Stomach smooth muscle (tissue), 2 donors: ENCODE data around the gene CBX4.
"Not testable (repeated sequence)": the region's sequence is repeated elsewhere in the genome, so short reads cannot be mapped to it uniquely, and the experiment has no call there.

Experiments used
- H3K27ac ChIP-seq: one replicate; pipeline ENCODE4 v1.7.0; 2013; ENCODE audit warnings: mild to moderate bottlenecking, low read length, inconsistent platforms
- H3K27me3 ChIP-seq, 2 donors: one replicate each; pipeline ENCODE4 v1.7.0; 2013; ENCODE audit warnings: low read length in 2 of 2; ENCODE audit not compliant: insufficient read depth in 2 of 2, control insufficient read depth in 1 of 2
- H3K36me3 ChIP-seq, 2 donors: one replicate each; pipeline ENCODE4 v1.7.0; 2013; ENCODE audit warnings: low read length in 2 of 2; ENCODE audit not compliant: control insufficient read depth in 2 of 2, insufficient read depth in 2 of 2
- H3K4me1 ChIP-seq: one replicate; pipeline ENCODE4 v1.7.0; 2013; ENCODE audit warnings: low read length; ENCODE audit not compliant: control insufficient read depth, insufficient read depth
- H3K4me3 ChIP-seq, 2 donors: one replicate each; pipeline ENCODE4 v1.7.0; 2013; ENCODE audit warnings: low read length in 2 of 2
- H3K9ac ChIP-seq, 2 donors: one replicate each; pipeline ENCODE4 v1.7.0; 2013; ENCODE audit warnings: low read length in 2 of 2, mild to moderate bottlenecking in 1 of 2
- H3K9me3 ChIP-seq, 2 donors: one replicate each; pipeline ENCODE4 v1.7.0; 2013; ENCODE audit warnings: low read length in 2 of 2; ENCODE audit not compliant: control insufficient read depth in 2 of 2
- donor health status: healthy.
- donor health status: Pancreatic carcinoma.

The CBX4 gene

DNA sequence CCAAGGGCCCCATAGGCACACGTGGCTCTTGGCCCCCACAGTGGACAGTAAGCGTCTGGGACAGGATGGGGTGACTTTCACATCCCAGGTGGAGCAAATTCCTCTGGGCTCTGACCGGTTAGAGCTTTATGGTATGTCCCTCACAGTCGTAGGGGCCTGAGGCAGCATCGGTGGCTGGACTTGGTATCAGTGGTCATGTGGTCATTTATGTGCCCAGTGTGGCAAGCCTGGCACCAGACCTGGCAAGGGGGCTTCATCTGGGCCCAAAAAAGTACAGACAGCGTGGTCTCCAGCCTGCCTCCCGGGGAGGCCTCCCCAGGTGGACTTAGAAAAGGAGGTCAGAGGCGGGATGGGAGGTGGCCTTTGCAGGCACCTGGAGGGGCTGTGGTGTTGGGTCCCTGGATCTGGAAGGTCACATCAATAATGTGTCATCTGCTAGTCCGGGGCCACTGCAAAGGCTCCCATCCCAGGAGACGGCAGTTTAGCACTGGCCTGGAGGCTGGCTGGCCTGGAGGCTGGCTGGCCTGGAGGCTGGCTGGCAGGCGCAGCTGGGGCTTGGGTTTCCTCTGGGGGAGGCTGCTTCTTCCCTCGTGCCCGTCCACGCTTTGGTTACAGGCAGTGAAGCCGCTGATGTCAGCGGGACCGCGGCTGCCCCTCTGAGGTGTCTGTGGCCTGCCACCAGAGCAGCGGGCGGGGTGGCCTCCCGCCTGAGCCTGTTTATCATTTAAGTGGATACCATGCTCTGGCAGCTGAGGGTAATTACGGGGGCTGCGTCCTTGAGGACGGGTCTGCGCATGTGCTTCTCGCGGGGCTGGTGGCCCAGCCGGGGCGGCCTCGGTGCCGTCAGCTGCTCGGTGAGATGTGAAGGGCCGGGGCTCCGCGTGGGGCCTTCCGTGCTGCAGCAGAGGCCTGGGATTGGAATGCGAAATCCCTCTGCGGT is 20.7 kb upstream of the CBX4 start:
- Histone ChIP-seq H3K4me1 (no peaks in the 10 kb centered on the region), H3K4me3 (no peak overlapping the region), H3K9ac (no peak overlapping the region), H3K27ac (no peak overlapping the region), H3K27me3 (peaks cover 9 to 23% of the 10 kb centered on the region in 2 donors), H3K36me3 (no peaks in the 10 kb centered on the region), H3K9me3 (no peaks in the 10 kb centered on the region)

DNA sequence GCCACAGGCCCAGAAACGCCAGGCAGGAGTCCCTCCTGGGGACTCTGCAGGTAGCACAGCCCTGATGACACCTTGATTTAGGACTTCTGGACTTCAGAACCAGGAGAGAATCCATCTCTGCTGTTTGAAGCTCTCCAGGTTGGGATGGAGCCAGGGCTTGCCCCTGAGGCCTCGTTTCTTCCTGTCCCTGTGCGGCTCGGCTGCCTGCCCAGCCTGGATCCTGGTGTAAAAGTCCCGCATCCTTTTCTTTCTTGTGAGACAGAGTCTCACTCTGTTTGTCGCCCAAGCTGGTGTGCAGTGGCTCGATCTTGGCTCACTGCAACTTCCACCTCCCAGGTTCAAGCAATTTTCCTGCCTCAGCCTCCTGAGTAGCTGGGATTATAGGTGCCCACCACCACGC is 17.9 kb upstream of the CBX4 start:
- Histone ChIP-seq H3K4me1 (no peaks in the 10 kb centered on the region), H3K4me3 (no peak overlapping the region), H3K27ac (no peak overlapping the region), H3K36me3 (no peaks in the 10 kb centered on the region), H3K9ac (no peak overlapping the region), H3K9me3 (no peaks in the 10 kb centered on the region), H3K27me3 (peaks cover 5 to 21% of the 10 kb centered on the region in 2 donors)

DNA sequence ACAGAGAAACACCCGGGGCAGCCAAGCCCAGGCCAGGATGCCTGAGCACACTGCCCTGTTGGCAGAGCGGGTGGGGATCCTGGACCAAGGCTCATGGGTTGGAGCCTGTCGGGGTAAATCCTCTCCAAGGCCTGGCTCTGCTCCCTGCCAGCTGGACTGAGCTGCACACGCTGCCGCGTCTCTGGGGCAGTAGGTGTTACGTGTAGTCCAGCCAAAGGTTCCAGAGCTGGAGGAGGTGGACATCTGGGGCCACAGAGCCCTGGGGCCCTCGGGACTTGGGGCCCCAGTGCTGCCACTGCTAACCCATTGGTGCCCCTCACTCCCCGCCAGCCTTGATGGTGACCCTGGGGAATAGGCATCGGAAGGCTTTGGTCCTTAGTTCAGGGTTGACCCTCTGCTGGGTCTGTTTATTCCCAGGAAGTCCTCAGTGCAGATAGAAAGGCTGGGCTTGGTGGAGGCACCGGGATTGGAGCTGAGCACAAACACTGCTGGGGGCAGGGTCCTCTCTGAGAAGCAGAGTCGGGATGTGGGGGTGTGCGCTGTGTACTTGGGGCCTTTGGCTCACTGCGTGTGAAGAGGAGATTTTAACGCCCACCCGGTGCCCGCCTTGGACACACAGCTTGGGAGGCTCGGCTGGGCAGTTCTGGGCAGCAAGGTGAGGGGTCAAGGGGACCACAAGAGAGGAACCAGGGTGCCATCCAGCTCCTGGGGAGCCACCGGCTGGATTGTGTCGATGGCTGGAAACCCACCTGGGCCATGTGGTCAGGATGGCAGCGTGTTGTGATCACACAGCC is 16.3 kb upstream of the CBX4 start:
- Histone ChIP-seq H3K27me3 (peaks cover 8 to 15% of the 10 kb centered on the region in 2 donors), H3K4me1 (no peaks in the 10 kb centered on the region), H3K9ac (no peak overlapping the region), H3K36me3 (no peaks in the 10 kb centered on the region), H3K27ac (no peak overlapping the region), H3K9me3 (no peaks in the 10 kb centered on the region), H3K4me3 (no peak overlapping the region)

DNA sequence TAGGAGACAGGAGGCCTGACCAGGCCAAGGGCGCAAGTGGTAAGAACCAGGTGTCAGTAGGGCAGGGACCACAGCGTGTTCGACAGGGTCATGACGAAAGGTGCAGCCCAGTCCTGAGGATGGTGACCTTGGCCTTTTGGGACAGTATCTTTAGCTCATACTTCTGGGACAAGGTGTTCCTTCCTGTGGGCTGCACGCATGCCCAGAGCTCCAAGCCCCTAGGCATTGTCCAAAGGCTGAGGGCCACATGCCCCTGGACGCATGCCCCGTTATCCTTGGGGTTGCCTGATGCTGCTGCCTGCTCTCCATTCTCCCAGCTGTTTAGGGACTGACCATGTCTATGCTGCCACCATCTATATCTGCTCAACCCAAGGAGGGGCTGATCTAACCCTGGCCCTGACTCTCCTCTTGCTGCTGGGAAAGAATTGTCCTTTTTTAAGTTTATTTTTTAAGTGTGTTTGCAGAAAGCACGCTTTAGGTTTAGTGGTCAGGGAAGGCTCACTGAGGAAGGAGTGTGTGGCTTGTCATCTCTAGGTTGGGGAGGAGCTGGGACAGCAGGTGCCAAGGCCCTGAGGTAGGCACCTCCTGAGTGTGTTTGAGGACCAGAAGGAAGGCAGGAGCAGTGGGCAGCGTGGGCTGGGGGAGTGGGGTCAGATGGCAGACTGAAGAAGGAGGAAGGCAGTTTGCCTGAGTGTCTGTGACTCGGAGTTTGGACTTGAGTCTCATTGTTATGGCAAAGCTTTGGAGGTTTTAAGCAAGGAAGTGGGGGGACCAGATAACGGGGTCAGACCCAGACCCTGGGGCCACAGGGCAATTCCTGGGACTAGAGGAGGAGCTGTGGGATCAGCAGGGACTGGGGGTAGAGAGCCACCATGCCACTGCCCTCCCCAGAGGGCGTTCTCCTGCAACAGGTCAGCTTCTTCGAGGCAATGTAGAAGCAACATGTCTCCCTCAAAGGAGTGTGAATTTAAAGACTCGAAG is 15.1 kb upstream of the CBX4 start:
- no peak overlapping the region for H3K27ac ChIP-seq

DNA sequence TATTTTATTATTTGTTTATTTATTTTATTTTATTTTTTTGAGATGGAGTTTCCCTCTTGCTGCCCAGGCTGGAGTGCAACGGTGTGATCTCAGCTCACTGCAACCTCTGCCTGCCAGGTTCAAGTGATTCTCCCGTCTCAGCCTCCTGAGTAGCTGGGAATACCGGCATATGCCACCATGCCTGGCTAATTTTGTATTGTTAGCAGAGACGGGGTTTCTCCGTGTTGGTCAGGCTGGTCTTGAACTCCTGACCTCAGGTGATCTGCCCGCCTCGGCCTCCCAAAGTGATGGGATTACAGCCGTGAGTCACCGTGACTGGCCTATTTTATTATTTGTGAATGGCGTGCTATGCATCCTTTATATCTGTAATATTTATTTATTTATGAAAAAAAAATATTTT is 13.9 kb upstream of the CBX4 start:
- not testable (repeated sequence) for H3K4me3 ChIP-seq, H3K27ac ChIP-seq, H3K36me3 ChIP-seq, H3K9ac ChIP-seq, H3K27me3 ChIP-seq, H3K9me3 ChIP-seq, H3K4me1 ChIP-seq

More for the DNA sequence above, 15.1 kb upstream of the CBX4 start:
- peaks cover 8 to 9% of the 10 kb centered on the region in 2 donors for H3K27me3 ChIP-seq
- H3K9ac ChIP-seq: no peak overlapping the region
- no peaks in the 10 kb centered on the region for H3K36me3 ChIP-seq
- no peaks in the 10 kb centered on the region for H3K9me3 ChIP-seq
- H3K4me3 ChIP-seq: no peak overlapping the region
- no peaks in the 10 kb centered on the region for H3K4me1 ChIP-seq

DNA sequence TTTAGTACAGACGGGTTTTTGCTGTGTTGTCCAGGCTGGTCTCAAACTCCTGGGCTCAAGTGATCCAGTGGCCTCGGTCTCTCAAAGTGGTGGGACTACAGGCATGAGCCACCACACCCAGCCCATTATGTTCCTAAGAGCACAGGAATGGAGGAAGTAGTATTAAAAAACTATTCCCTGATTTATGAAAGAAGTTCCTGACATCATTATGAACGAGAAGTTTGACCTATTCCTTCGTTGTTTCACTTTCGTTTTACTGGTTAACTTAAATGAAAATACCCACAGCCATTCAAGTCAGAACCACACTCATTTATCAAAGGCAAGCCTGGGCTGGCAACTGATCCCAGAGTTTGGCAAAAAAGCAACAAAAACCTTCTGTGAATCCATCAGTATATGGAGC is 13.5 kb upstream of the CBX4 start:
- Histone ChIP-seq H3K9me3 (no peaks in the 10 kb centered on the region), H3K36me3 (no peaks in the 10 kb centered on the region), H3K27me3 (peaks cover 3 to 9% of the 10 kb centered on the region in 2 donors), H3K27ac (no peak overlapping the region), H3K4me1 (no peaks in the 10 kb centered on the region), H3K9ac (no peak overlapping the region), H3K4me3 (peak overlapping the region in 1 of 2 donors; percentile 29)

DNA sequence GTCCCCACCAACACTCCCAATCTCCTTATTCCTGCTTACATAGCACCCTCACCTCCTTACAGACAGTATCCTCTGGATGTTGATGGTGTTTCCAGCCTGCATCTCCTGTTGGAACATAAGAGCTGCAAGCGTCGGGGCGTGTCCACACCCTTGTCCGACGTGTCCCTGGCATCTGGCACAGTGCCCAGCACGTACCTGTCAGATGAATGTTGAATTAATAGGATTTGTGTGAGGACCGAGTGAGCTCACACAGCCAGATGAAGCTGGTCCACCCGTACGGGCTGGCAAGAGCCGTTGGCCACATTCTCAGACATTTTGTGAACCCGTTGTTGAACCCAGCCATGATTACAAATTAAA is 12.2 kb upstream of the CBX4 start:
- Histone ChIP-seq H3K27ac (no peak overlapping the region), H3K36me3 (no peaks in the 10 kb centered on the region), H3K9ac (no peak overlapping the region), H3K27me3 (peaks cover 3 to 9% of the 10 kb centered on the region in 2 donors), H3K9me3 (no peaks in the 10 kb centered on the region), H3K4me1 (no peaks in the 10 kb centered on the region), H3K4me3 (no peak overlapping the region)

DNA sequence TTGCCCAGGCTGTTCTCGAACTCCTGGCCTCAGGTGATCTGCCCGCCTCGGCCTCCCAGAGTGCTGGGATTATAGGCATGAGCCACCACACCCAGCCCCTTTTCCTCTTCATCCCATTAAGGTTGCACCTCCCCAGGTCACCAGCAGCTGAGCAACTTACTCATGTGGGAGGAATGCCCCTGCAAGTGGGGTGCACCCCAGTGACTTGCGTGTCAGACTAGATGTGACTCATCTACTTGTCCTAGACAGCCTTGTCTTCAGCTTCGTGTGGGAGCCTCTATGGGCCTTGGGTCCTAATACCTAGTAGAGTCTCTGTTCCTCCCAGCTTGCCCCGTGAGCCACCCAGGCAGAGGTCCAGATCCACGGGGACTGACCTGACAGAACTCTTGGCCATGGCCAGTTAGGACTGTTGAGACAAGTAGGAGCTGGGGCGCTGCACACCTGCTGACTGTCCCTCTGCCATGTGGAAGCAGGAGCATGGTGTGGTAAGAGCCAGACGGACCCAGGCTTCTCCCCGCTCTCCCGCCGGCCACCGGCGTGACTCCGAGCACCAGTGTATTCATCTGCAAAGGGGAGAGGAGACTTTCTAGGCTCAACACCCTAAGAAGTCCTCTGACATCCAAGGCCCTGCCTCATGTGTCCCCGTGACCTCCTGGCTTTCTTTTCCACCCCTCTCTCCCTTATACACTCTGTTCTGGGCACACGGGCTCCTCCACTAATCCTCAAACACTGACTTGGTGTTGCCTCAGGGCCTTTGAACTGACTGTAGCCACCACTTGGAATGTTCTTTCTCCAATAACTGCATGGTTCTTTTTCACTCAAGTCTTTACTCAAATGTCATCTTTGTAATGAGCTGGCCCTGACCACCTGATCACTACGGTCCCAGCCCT is 11.6 kb upstream of the CBX4 start:
- H3K4me3 ChIP-seq: no peak overlapping the region
- peaks cover 3 to 9% of the 10 kb centered on the region in 2 donors for H3K27me3 ChIP-seq
- H3K27ac ChIP-seq: no peak overlapping the region
- no peak overlapping the region for H3K9ac ChIP-seq
- H3K36me3 ChIP-seq: no peaks in the 10 kb centered on the region
- no peaks in the 10 kb centered on the region for H3K9me3 ChIP-seq
- no peaks in the 10 kb centered on the region for H3K4me1 ChIP-seq

DNA sequence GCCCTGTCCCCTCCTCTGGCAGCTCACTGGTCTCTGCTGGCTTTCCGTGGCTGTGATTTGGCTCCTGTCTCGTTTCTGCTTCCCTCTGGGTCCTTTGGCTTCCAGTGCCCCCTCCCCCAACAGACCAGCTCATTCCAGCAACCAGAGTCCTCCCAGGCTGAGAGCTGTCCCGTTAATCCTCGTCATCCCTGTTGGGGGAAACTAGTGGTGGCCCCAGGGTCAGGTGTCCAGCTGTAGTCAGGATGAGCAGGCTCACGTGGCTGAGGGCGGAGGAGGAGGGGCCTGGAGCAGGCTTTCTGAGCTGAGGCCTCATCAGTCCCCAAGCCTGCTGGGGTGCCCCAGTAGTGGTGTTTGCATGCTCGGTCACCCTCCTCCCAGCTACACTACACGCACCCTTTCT is 10.7 kb upstream of the CBX4 start:
- no peak overlapping the region for H3K4me3 ChIP-seq
- H3K4me1 ChIP-seq: peaks cover 5% of the 10 kb centered on the region
- H3K9me3 ChIP-seq: no peaks in the 10 kb centered on the region
- peaks cover 3% of the 10 kb centered on the region in 2 donors for H3K27me3 ChIP-seq
- no peaks in the 10 kb centered on the region for H3K36me3 ChIP-seq
- no peak overlapping the region for H3K27ac ChIP-seq
- H3K9ac ChIP-seq: no peak overlapping the region
